GM19438 (cell line): Measurements from ENCODE around the gene LCE1A.

Experiments used
- ATAC-seq: cut with Tn5 transposase; IDR thresholded peaks from one replicate; pipeline ENCODE4 v1.9.1; 2021; ENCODE audit warnings: low read depth; ENCODE audit not compliant: unreplicated experiment

LCE1A gene

GRCh38 chr1:152869808-152870419 lies 42.6 kb downstream of the LCE1A start:
- ATAC-seq = no peak

GRCh38 chr1:152870831-152871730 lies 43.8 kb downstream of the LCE1A start:
- no peak for ATAC-seq

GRCh38 chr1:152871731-152872126 lies 44.5 kb downstream of the LCE1A start:
- no peak for ATAC-seq

- ATAC-seq = no peak
These were observed 46.2 kb downstream of the LCE1A start for GRCh38 chr1:152873495-152873894.

GRCh38 chr1:152876827-152877226 lies 49.6 kb downstream of the LCE1A start:
- ATAC-seq = no peak
